ENCODE data around the gene FGF1. TPM values are rescaled to one million over a fixed set of nuclear protein-coding genes. Genes with fewer than 3 reads are reported as not detected.

FGF1 gene
- total RNA-seq, 3 donors from 2014 or later (not counting 1 experiment from before 2014, with no cell fraction given): not detected

DNA sequence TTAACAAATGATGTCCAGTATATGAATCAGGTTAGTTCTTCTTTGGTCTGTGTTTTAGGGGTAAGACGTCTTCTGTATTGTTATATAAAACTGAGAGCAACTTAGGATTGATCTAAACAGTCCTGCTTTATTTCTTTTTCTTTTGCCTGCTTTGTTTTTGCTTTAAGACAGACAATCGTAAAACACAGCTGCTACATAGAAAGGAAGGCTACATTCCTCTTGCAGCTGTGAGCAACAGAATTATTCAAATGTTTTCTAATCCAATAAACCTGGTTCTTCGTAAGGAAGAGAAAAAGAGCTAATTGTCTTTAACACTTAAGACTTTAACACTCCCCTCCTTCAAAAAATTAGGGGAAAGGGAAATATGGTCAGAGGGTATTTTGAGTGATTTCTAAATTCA lies 14.6 kb downstream of the FGF1 start:
- 58% methylated on average over 2 of the region's 3 CpGs for WGBS (ENCODE audit: insufficient coverage)
- Mint-ChIP-seq H3K4me1 (no peaks in the 10 kb centered on the region), H3K27me3 (ENCODE audit: low read depth in 2 of 2) (peaks cover 0 to 6% of the 10 kb centered on the region in 2 donors), H3K9me3 (no peaks in the 10 kb centered on the region), H3K4me3 (no peak overlapping the region), H3K27ac (no peak overlapping the region), H3K36me3 (no peaks in the 10 kb centered on the region)
- Histone ChIP-seq H3K9me3 (ENCODE audit: control insufficient read depth, insufficient read depth, low read length) (no peaks in the 10 kb centered on the region), H3K4me1 (ENCODE audit: control insufficient read depth, insufficient read depth, low read length) (no peaks in the 10 kb centered on the region), H3K36me3 (ENCODE audit: control insufficient read depth, insufficient read depth, low read length) (no peaks in the 10 kb centered on the region), H3K27me3 (ENCODE audit: control insufficient read depth, insufficient read depth, low read length) (no peaks in the 10 kb centered on the region), H3K27ac (ENCODE audit: low read length) (no peak overlapping the region), H3K4me3 (ENCODE audit: low read length) (no peak overlapping the region)
- ATAC-seq: no peak
- no peak for DNase-seq
- intact Hi-C loops (cut with micrococcal nuclease): no loop called here
- TF ChIP-seq, protein P1, sequence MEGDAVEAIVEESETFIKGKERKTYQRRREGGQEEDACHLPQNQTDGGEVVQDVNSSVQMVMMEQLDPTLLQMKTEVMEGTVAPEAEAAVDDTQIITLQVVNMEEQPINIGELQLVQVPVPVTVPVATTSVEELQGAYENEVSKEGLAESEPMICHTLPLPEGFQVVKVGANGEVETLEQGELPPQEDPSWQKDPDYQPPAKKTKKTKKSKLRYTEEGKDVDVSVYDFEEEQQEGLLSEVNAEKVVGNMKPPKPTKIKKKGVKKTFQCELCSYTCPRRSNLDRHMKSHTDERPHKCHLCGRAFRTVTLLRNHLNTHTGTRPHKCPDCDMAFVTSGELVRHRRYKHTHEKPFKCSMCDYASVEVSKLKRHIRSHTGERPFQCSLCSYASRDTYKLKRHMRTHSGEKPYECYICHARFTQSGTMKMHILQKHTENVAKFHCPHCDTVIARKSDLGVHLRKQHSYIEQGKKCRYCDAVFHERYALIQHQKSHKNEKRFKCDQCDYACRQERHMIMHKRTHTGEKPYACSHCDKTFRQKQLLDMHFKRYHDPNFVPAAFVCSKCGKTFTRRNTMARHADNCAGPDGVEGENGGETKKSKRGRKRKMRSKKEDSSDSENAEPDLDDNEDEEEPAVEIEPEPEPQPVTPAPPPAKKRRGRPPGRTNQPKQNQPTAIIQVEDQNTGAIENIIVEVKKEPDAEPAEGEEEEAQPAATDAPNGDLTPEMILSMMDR (IDR thresholded peaks at IDR 0.05): no peak

GRCh38 chr5:142670804-142671203 lies 15.1 kb downstream of the FGF1 start:
- TF ChIP-seq, protein P1 (IDR thresholded peaks at IDR 0.05): no peak
- Histone ChIP-seq H3K27me3 (ENCODE audit: control insufficient read depth, insufficient read depth, low read length) (no peaks in the 10 kb centered on the region), H3K36me3 (ENCODE audit: control insufficient read depth, insufficient read depth, low read length) (no peaks in the 10 kb centered on the region), H3K4me3 (ENCODE audit: low read length) (no peak overlapping the region), H3K4me1 (ENCODE audit: control insufficient read depth, insufficient read depth, low read length) (no peaks in the 10 kb centered on the region), H3K27ac (ENCODE audit: low read length) (no peak overlapping the region), H3K9me3 (ENCODE audit: control insufficient read depth, insufficient read depth, low read length) (no peaks in the 10 kb centered on the region)
- intact Hi-C loops (cut with micrococcal nuclease): no loop called here
- Mint-ChIP-seq H3K27ac (no peak overlapping the region), H3K36me3 (no peaks in the 10 kb centered on the region), H3K27me3 (ENCODE audit: low read depth in 2 of 2) (peaks cover 1 to 6% of the 10 kb centered on the region in 2 donors), H3K4me3 (no peak overlapping the region), H3K9me3 (no peaks in the 10 kb centered on the region), H3K4me1 (no peaks in the 10 kb centered on the region)
- no peak for DNase-seq
- ATAC-seq: no peak
- 72% methylated on average over 2 of the region's 2 CpGs for WGBS (ENCODE audit: insufficient coverage)

GRCh38 chr5:142669477-142669876 lies 16.4 kb downstream of the FGF1 start:
- H3K9me3 Mint-ChIP-seq: no peaks in the 10 kb centered on the region
- TF ChIP-seq, protein P1 (IDR thresholded peaks at IDR 0.05): no peak
- H3K36me3 Mint-ChIP-seq: no peaks in the 10 kb centered on the region
- DNase-seq (no peak), ATAC-seq (no peak)
- 93% methylated on average over 12 of the region's 12 CpGs for WGBS (ENCODE audit: insufficient coverage)
- Histone ChIP-seq H3K4me1 (ENCODE audit: control insufficient read depth, insufficient read depth, low read length) (no peaks in the 10 kb centered on the region), H3K27me3 (ENCODE audit: control insufficient read depth, insufficient read depth, low read length) (no peaks in the 10 kb centered on the region), H3K9me3 (ENCODE audit: control insufficient read depth, insufficient read depth, low read length) (no peaks in the 10 kb centered on the region), H3K4me3 (ENCODE audit: low read length) (no peak overlapping the region), H3K36me3 (ENCODE audit: control insufficient read depth, insufficient read depth, low read length) (no peaks in the 10 kb centered on the region), H3K27ac (ENCODE audit: low read length) (no peak overlapping the region)
- no peak overlapping the region for H3K4me3 Mint-ChIP-seq
- H3K27ac Mint-ChIP-seq: no peak overlapping the region
- peaks cover 8 to 10% of the 10 kb centered on the region in 2 donors for H3K27me3 Mint-ChIP-seq (ENCODE audit: low read depth in 2 of 2)
- no peaks in the 10 kb centered on the region for H3K4me1 Mint-ChIP-seq
- intact Hi-C loops (cut with micrococcal nuclease): no loop called here

- Histone ChIP-seq H3K27me3 (ENCODE audit: control insufficient read depth, insufficient read depth, low read length) (no peaks in the 10 kb centered on the region), H3K36me3 (ENCODE audit: control insufficient read depth, insufficient read depth, low read length) (no peaks in the 10 kb centered on the region), H3K4me3 (ENCODE audit: low read length) (no peak overlapping the region), H3K27ac (ENCODE audit: low read length) (no peak overlapping the region), H3K4me1 (ENCODE audit: control insufficient read depth, insufficient read depth, low read length) (no peaks in the 10 kb centered on the region), H3K9me3 (ENCODE audit: control insufficient read depth, insufficient read depth, low read length) (no peaks in the 10 kb centered on the region)
- Mint-ChIP-seq H3K27ac (no peak overlapping the region), H3K9me3 (no peaks in the 10 kb centered on the region), H3K27me3 (ENCODE audit: low read depth in 2 of 2) (peaks cover 9 to 14% of the 10 kb centered on the region in 2 donors), H3K4me1 (no peaks in the 10 kb centered on the region), H3K4me3 (no peak overlapping the region), H3K36me3 (no peaks in the 10 kb centered on the region)
- DNase-seq (no peak), ATAC-seq (no peak)
- TF ChIP-seq, protein P1 (IDR thresholded peaks at IDR 0.05): no peak
- 97% methylated on average over 4 of the region's 6 CpGs for WGBS (ENCODE audit: insufficient coverage)
- intact Hi-C loops (cut with micrococcal nuclease): no loop called here
Measured at GRCh38 chr5:142668336-142668735, 17.6 kb downstream of the FGF1 start.
